ENCODE results near the gene PAPOLA.

The PAPOLA gene

DNA sequence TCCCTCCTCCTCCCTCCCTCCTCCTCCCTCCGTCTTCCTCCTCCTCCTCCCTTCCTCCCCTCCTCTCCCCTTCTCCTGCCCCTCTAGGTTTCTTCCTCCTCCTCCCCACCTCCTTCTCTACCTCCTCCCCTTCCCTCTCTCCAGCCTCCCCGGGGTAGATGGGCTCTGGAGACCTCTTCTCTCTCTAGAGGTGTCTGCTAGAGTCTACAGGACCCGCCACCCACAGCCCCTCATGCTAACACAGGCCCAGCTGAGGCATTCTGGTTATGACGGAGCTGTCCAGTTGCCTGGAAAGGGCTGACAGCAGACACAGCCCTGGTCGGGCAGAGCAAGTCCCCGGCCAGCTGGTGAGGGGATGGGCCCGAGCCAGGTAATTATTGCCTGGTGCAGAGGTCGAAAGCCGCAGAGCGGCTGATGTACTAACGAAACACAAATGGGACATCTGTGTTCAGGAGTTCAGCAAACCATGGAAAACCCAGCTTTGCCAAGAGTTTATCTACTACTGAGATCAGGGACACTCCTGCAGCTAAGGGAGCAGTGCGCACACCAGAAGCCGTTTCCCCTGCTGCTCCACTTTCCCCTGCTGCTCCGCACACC lies 96.2 kb downstream of the PAPOLA start:
- Histone ChIP-seq H3K79me2 (ENCODE audit: insufficient read depth, low read length) (no peaks in the 10 kb centered on the region), H3F3A (ENCODE audit: insufficient read depth) (no peaks in the 10 kb centered on the region), H3K27me3 (ENCODE audit: low read length) (no peaks in the 10 kb centered on the region), H3K9me3 (ENCODE audit: insufficient read depth, low read length) (no peaks in the 10 kb centered on the region), H3K36me3 (ENCODE audit: low read length) (no peaks in the 10 kb centered on the region), H3K9me2 (replicated peaks; ENCODE audit: insufficient read depth, low read length) (no peaks in the 10 kb centered on the region), H2AFZ (ENCODE audit: low read depth, low read length, severe bottlenecking) (no peak overlapping the region), H3K27ac (ENCODE audit: low read depth, low read length) (no peak overlapping the region), H3K9ac (ENCODE audit: low read length) (no peak overlapping the region), H3K4me3 (ENCODE audit: insufficient read depth, low read length, poor library complexity, severe bottlenecking) (no peak overlapping the region), H3K4me2 (ENCODE audit: low read depth, low read length, poor library complexity, severe bottlenecking) (no peak overlapping the region), H4K20me1 (ENCODE audit: low read depth, low read length) (no peaks in the 10 kb centered on the region)
- TF ChIP-seq, protein P1, sequence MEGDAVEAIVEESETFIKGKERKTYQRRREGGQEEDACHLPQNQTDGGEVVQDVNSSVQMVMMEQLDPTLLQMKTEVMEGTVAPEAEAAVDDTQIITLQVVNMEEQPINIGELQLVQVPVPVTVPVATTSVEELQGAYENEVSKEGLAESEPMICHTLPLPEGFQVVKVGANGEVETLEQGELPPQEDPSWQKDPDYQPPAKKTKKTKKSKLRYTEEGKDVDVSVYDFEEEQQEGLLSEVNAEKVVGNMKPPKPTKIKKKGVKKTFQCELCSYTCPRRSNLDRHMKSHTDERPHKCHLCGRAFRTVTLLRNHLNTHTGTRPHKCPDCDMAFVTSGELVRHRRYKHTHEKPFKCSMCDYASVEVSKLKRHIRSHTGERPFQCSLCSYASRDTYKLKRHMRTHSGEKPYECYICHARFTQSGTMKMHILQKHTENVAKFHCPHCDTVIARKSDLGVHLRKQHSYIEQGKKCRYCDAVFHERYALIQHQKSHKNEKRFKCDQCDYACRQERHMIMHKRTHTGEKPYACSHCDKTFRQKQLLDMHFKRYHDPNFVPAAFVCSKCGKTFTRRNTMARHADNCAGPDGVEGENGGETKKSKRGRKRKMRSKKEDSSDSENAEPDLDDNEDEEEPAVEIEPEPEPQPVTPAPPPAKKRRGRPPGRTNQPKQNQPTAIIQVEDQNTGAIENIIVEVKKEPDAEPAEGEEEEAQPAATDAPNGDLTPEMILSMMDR (IDR thresholded peaks at IDR 0.05; ENCODE audit: insufficient read depth, low read length, poor library complexity, severe bottlenecking): no peak
- no peak for TF ChIP-seq EZH2phosphoT487 (conservative IDR thresholded peaks at IDR 0.05; ENCODE audit: low read length)

DNA sequence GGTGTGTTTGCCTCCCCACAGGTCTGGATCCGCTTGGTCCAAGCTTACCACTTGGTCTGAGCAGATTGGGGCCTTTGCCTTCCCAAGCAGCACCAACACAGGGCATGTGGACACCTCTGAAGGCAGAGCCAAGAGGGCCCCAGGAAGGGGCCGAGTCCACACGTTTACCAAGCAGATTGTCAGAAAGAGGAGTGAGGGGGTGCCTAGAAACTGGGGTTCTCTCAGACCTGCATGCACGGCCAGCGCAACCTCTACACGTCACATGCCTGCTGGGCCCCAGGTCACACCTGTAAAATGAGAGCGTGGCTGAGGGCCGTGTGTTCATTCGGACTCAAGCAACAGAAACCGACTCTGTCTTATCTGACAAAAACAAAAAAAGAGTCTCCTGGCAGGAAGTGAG lies 96.9 kb downstream of the PAPOLA start:
- no peaks in the 10 kb centered on the region for H3K36me3 ChIP-seq (ENCODE audit: low read length)
- H3F3A ChIP-seq (ENCODE audit: insufficient read depth): no peaks in the 10 kb centered on the region
- H3K9me3 ChIP-seq (ENCODE audit: insufficient read depth, low read length): no peaks in the 10 kb centered on the region
- H3K4me2 ChIP-seq (ENCODE audit: low read depth, low read length, poor library complexity, severe bottlenecking): no peak overlapping the region
- no peak overlapping the region for H3K9ac ChIP-seq (ENCODE audit: low read length)
- no peaks in the 10 kb centered on the region for H3K79me2 ChIP-seq (ENCODE audit: insufficient read depth, low read length)
- TF ChIP-seq, protein P1 (IDR thresholded peaks at IDR 0.05; ENCODE audit: insufficient read depth, low read length, poor library complexity, severe bottlenecking): no peak
- TF ChIP-seq EZH2phosphoT487 (conservative IDR thresholded peaks at IDR 0.05; ENCODE audit: low read length): no peak
- H3K9me2 ChIP-seq (replicated peaks; ENCODE audit: insufficient read depth, low read length): no peaks in the 10 kb centered on the region
- H3K4me3 ChIP-seq (ENCODE audit: insufficient read depth, low read length, poor library complexity, severe bottlenecking): no peak overlapping the region
- no peaks in the 10 kb centered on the region for H3K27me3 ChIP-seq (ENCODE audit: low read length)
- H2AFZ ChIP-seq (ENCODE audit: low read depth, low read length, severe bottlenecking): no peak overlapping the region
- H3K27ac ChIP-seq (ENCODE audit: low read depth, low read length): no peak overlapping the region
- no peaks in the 10 kb centered on the region for H4K20me1 ChIP-seq (ENCODE audit: low read depth, low read length)

DNA sequence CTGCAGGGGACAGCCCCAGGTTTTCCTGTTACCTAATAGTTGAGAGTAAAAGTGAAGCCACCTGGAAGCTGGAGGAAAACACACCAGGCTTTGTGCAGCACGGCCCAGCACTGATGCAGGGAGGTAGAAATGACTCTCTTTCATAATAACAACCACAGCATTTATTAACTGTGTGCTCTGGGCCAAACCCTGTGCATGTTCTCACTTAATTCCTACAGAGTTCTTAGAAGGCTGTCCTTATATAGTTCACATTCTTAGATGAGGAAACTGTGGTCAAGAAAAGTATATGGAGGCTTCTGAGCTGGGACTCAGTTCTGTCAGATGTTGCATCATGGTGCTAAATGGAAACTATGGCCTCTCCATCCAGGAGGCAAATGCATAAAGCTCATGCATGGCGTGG lies 100.0 kb downstream of the PAPOLA start:
- TF ChIP-seq, protein P1 (IDR thresholded peaks at IDR 0.05; ENCODE audit: insufficient read depth, low read length, poor library complexity, severe bottlenecking): no peak
- TF ChIP-seq EZH2phosphoT487 (conservative IDR thresholded peaks at IDR 0.05; ENCODE audit: low read length): no peak
- Histone ChIP-seq H3K36me3 (ENCODE audit: low read length) (no peaks in the 10 kb centered on the region), H3K9me2 (replicated peaks; ENCODE audit: insufficient read depth, low read length) (no peaks in the 10 kb centered on the region), H3K4me2 (ENCODE audit: low read depth, low read length, poor library complexity, severe bottlenecking) (no peak overlapping the region), H3F3A (ENCODE audit: insufficient read depth) (no peaks in the 10 kb centered on the region), H3K27me3 (ENCODE audit: low read length) (no peaks in the 10 kb centered on the region), H3K9ac (ENCODE audit: low read length) (no peak overlapping the region), H3K79me2 (ENCODE audit: insufficient read depth, low read length) (no peaks in the 10 kb centered on the region), H4K20me1 (ENCODE audit: low read depth, low read length) (no peaks in the 10 kb centered on the region), H2AFZ (ENCODE audit: low read depth, low read length, severe bottlenecking) (no peak overlapping the region), H3K9me3 (ENCODE audit: insufficient read depth, low read length) (no peaks in the 10 kb centered on the region), H3K27ac (ENCODE audit: low read depth, low read length) (no peak overlapping the region), H3K4me3 (ENCODE audit: insufficient read depth, low read length, poor library complexity, severe bottlenecking) (no peak overlapping the region)
